Activated T-cell treated with anti-CD3 and anti-CD28 coated beads for 48 hours (primary cell): ENCODE data around the gene HOXB9.

ENCODE experiments used
- DNase-seq: peaks from one replicate; pipeline ENCODE4 v3.0.0-alpha.2; 2020; ENCODE audit warnings: low read depth

Gene HOXB9

DNA sequence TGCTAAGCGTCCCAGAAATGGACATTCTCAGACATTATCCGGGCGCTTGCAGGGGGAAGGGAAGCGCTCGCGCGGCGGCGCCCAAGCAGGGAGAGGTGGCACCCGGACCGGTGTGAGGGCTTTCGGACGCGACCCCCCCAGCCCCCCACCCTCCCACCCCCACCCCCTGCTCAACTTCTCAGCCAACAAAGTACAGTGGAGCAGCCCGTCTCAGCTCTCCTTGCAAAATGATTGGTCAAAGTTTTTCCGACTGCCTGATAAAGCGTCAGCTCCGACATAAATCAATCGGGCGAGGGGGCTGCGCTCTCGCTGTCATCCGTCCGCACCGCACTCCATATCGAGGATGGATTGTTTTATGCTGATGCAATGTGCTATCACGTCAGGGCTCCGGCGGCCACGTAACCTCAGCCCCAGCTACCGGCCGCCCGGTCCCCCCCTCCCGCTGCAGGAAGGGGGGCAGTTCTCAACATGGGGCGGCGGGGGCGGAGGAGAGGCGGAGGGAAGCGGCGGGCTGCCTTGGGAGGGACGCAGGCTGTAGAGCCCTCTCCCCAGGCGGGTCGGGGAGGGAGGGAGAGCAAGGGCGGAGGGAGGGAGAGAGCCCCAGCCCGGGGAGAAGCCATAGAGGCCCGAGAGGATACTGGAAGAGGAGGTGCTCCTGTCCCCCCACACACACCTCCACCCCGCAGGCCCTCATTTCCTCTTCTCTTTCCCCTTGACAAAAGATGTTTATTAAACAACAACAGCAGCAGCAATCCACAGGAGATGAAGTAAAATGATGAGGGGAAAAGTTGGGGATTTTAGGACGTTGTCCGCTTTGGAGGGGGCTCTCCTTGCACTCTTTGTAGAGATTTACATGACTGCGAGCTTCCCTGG is at the start of gene HOXB9:
TSS of gene HOXB9 (minus strand) at position 114 of the 873 bp plus-strand sequence. CDS start at position 25, 89 bp downstream.
- DNase-seq: no peak

DNA sequence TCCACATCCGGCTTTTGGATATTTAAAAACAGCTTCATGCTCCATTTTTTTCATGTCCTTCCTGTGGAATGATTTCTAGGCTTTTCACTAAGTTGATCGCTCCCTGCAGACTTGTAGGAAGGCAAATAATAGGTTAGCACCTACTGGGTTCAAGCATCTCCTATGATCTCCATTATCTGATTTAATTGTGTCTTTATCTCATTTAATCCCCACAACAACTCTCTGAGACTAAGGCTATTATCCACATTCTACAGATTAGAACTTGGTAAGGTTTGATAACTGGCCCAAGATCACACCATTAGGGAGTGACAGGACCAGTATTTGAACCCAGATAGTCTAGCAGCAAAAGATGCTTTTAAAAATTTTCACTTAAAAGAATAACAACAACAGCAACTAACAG is 46.2 kb upstream of the HOXB9 start:
- no peak for DNase-seq

DNA sequence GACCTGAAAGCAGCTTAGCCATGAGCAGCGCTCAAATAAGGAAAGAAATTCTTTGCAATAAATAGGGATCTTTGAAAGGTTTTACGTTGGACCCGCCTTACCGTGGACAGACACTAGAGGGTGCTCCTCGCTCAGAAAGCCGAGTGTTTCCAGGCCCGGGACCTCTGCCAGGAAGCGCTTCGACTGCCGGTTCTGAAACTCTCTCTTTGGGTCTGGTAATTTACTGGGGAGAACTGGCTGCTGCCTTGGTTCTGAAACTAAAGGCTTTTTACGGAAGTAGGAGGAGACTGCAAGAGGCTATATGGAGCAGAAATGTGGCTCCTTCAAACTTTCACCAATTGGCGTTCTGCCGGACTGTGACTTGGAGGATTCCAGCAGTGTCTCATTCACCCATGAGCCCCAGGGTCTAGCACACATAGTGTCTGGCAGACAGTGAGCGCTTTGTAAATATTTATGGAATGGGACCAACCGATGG is 45.6 kb upstream of the HOXB9 start:
- peak; percentile 57 for DNase-seq

DNA sequence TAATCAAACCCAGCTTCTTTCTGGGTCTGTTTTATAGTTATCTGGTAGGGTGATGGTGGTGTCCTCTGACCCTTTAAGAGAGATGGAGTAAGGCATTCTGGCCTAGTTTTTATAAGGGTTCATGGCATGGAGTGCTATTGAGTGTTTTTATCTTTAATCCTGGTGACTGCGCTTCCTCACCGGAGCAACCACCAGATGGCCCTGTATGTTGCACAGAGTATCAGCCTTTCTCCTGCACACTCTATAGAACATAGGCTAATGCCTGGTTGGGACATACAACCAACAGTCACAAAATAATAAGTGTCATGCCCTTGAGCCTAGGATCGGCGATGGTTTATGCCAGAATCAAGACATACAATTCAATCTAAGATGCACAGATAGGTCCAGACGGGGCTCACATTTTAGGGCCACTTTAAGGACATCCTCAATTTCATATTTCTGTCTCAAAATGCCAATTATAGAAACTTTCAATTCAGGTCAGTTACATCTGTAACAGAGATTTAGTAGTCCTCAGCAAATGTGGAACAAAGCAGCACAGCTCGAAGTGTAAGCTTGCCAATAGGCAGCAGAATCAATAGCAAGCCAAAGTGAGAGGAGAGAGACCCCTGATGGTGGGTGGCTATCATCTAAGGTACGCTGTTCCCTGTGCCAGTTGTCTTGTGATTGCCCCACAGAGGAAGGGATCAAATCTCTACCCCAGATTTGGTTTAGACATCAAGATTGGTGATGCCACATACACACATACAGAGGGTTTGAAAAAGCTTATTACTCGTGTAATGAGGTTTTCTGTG is 37.2 kb upstream of the HOXB9 start:
- no peak for DNase-seq

DNA sequence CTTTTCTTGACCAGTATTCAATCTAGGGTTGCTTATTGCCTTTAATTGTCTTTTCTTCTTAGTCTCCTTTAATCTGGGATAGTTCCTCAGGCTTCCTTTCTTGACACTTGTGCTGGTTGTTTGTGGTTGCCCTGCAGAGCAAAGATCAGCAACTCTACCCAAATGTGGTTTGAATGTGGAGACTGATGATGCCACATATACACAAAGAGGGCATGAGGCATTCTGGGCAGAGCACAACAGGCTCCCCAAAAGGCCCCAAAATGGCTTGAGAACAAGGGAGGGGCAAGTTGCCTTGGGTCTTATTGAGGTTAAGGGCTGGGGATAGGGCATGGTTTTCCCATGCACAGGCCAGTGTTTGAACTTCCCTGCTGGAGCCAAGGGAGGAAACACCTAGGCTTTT is 29.8 kb upstream of the HOXB9 start:
- DNase-seq: no peak

DNA sequence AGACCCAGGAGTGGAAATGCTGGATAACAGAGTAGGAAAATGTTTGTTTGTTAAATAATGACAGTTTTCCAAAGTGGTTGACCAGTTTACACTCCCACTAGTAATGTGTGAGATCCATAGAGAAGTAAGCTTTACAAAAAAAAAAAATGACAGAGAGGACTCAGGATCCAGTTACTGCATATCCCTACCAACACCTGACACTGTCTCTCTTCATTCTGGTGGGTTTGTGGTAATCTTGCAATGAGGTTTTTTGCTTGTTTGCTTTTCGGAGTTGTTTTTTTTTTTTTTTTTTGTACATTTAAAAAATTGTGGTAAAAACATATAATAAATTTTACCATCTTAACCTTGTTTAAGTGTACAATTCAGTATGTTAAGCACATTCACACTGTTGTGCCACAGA is 23.6 kb upstream of the HOXB9 start:
- no peak for DNase-seq

DNA sequence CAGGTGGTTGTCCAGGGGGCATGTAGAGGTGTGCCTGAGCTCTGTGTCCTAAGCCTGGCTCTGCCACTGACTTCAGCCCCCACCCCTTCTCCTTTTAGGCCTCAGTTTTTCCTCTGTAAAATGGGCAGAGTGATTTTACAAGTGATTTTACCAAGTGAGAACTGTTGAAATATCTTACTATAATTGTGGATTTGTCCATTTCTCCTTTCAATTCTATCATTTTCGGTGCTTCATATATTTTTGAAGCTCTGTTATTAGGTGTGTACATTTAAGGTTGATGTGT is 21.7 kb upstream of the HOXB9 start:
- no peak for DNase-seq

DNA sequence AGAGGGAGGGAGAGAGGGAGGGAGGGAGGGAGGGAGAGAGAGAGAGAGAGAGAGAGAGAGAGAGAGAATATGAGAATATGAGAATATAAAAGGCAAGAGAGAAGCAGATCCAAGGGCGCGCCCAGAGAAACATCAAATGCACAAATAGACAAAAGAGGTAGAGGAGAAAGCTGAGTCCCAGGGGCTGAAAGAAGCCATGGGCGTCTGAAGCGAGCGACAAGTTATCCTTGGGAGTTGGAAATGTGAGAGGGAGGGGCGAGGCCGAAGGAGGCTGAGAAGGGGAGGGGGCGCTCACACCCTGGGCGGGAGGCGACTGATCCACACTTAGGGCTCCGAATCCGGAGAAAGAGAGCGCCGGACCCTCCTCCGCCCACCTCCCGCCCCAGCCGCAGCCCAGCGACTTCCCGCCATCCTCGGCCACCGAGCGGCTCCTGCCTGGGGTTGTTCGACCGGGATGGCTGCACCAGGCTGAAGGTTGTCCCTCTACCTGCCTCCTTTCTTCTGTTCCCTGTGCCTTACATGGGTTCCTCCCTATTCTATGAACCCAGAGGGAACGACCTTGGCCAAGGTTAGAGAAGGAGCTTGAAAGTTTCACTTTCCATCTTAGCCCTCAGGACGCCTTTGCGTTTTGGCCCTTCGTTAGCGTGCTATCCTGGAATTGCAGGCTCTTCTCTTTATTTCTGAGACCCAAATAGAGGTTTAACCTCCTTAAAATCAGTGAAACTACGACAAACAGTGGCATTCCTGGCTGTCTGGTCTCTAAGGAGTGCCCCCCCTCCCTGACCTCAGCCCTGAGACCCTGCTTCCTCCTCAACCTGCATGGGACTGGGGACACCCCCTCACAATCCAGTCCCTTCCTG is 21.2 kb upstream of the HOXB9 start:
- no peak for DNase-seq

DNA sequence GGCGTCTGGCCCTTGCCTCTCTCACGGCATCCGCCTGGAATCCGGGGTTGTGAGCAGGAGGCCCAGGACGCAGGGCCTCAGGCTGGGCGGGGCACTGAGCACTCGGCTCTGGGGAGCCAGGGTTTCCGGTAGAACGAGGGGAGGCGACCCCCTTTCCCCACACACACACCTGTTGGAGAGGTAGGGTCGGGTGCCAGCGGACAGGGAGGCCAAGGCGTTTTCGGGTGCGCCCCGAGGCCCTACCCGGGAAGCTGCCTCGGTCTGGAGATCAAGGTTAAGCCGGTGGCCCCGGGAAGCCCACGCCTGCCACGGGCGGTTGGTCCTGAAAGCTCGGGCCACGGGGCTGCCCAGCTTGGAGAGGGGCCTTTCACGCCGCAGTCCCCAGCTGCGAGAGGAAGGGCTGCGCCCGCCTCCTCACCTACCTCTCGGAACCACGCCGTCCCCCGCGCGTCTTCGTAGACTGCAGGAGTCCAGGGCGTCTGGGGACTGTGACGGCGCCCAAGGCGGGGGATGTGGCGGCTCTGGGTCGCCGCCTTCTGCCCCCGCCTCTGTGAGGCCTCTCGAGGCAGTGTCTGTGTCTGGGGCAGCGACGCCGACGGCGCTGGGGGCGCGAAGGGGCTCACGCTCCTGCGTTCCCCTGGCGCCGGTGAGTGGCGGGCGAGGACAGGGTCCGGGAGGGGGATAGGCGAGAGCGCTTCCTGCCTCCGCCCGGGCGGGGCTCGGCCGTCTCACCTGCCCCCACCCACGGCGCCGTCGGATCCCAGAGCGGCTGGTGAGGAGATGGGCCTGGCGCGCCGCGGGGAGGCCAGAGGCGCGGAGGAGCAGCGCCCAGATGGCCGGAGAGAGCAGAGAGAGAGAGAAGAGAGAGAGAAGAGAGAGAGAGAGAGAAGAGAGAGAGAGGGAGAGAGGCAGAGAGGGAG is 20.3 kb upstream of the HOXB9 start:
- no peak for DNase-seq

DNA sequence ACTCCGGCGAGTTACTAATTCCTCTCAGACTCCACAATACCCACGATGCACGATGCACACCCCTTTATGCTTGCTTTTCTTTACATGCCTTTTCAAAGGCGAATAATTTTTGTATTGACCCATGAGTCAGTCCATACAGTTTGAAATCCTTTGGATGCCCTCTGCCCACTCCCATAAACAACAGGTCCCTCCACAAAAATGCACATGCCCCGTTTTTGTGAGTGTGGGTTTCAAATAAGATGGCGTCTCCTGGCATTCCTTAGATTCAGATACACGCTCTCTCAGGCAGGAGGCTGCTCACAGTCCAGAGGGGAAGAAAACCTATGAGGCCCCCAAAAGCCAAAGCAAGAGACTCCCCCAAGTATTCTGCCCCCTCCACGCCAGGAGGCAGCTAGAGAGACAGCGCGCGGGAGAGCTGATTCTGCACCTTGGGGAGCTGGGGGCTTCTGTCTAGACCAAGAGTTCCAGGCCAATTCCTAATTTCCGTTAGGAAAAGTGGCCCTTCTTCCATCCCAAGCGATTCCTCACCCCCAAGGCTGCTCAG is 19.6 kb upstream of the HOXB9 start:
- DNase-seq: no peak

DNA sequence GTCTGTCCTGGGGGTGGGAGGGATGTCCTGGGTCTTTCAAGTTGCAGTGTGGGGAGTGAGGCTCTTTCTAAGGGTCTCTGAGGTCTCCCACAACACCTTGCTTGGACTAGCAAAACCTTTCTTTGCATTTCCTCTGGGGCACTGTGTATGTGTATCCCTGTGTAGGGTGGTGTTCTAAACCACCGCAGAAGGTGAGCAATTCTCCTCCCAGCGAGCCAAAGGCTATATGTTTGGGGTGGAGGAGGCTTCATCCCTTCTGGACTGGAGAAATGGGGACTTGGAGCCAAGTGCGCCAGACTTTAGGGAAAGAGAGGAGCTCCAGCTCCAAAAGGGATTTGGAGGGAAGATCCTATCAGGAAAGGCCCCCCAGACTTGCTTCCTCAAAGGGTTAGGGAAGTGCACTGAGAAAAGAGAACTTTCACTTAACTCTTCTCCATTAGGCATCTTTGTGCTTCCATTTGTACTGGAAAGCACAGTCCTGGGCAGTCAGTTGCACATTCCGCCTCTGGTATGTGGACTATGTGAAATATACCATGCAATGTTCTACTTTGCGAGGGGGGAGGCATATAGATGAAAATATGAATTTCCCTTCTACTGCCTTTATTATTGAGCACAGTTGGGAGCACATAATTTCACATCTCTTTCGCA is 18.9 kb upstream of the HOXB9 start:
- no peak for DNase-seq

DNA sequence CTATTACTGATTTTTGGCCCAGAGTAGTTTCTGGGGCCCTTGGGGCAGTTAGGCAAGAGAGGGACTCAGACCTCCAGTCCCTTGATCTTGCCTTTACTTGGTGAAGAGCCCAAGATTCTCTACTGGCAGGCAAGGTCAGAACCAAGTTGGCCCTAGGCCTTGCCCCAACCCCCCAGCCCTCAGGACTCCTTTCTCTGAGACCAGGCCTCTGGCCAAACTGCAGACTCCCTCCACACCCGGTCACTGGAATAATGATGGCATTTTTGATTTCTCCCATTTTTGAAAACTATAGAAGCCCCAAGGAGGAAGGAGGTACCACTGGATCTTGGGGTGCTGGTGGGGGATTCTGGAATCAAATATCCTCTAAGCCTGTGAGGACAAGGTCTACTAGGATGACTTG is 18.0 kb upstream of the HOXB9 start:
- no peak for DNase-seq

DNA sequence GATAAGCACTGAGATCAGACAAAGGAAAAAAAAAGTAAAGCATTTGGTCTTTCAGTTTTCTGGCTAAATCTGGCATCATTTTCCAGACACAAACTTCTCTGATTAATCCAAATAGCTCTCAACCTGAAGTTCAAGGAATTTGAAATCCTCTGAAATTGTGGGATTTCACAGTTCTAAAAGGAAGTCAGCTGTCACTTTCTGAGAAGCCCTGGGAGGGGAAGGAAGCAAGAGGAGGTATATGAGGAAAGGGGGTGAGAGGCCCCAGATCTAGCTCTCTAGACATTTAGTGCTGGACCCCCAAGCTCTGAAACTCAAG is 17.5 kb upstream of the HOXB9 start:
- DNase-seq: no peak

DNA sequence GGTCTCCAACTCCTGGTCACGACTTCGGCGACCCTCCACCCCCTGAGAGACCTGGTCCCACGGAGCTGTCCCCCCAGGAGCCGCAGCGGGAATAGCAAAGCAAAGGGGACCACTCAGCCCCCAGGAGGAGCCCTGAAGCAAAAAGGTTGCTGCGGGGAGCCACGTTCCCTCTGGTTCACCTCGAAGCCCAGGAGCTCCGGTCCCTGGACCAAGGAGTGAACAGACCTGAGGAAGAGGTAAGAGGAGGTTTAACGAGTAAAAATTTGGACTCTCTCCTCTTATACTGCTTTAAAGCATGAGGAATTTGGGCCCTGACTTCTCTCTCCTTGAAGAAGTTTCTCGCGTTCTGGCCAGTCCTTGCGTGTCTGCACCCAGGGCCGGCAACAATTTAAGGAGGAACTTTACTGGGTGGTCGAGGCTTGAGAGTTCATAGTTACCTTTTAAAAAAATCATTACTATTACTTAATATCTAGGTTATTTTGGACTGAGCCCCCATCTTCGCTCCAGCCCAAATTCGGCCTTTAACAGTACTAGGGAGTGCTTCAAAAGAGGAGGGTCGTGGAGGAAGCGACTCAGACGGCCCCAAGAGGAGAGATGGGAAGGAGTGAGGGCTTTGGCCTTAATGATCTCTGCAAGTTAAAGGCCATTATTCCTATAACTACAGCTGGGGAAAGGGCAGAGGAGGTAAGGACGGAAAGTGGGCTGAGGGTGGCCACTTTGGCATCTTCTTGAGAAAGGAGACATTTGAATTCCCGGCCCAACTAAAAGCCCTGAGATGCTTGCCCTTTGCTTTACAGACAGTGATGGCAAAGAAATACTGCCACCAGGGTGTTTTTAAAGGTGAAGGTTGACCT is 16.9 kb upstream of the HOXB9 start:
- DNase-seq: no peak

DNA sequence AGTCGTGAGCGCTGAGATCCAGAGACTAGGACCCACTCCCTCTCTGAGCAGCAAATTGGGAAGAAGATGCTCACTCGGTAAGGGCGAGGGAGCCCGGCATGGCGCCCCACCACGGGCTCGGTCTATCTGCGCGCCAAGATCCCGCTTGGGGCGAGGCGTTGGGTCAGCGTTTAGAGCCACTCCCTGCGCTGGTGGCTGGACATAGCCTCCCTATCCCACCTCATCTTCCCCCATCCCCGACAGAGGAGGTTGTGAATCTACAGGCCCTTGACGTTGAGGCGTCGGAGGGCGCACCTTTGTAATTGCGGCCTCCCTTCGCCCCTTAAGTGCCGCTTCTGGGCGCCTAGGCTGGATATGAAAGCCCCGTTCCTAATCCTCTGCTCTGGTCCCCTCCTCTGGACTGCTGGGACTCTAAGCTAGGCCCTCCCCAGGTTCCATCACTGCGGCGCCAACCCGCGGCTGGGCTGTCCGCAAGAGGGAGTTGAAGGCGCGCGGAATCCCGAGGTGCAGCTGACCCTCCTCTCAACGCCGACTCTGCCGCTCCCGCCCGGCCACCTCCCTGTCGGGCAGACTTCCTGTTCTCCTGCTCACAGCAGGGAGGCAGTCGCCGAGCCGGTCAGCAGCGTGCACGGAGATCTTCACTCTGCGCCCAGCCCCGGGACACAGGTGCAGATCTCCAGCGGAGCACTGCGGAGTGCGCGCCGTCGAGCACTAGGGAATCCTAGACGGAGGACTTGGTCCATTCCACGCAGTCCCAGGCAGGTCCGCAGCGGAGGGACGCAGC is 16.1 kb upstream of the HOXB9 start:
- no peak for DNase-seq

DNA sequence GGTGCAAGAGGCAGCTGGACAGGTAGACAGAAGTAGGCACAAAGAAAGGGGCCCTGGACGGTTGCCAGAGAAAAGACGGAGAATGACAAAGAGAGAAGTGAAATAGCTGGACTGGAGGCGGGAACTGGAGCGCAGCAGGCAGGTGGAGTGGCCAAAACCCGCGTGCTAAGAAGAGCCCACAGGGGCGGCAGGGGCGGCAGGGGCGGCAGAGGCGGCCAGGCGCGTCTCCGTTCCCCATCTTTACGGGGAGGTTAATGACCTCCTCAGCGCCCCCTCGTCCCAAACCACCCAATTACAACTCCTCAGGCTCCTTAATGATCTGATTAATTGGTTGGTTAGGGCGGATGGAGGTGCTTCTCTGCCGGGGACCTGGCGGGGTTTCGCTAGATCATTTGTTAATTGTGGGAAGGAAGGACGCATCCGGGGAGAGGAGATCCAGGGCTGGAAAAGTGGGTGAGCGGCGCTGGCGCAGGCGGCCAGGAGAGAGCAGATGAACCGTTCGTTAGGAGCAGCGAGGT is 15.4 kb upstream of the HOXB9 start:
- no peak for DNase-seq

DNA sequence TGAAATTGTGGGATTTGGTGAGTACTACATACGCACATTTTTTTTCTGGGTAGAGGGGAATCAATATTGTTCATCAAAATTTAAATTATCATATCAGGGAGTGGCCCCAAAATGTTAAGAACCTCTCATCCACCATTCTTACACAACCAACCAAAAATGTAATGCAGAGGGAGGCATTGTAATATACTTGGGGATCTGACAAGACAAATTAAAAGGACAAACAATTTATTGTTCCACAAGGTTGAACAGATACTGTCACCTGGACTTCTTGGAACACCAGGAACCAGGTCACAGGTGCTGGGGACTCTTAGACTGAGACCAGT is 14.7 kb upstream of the HOXB9 start:
- no peak for DNase-seq

DNA sequence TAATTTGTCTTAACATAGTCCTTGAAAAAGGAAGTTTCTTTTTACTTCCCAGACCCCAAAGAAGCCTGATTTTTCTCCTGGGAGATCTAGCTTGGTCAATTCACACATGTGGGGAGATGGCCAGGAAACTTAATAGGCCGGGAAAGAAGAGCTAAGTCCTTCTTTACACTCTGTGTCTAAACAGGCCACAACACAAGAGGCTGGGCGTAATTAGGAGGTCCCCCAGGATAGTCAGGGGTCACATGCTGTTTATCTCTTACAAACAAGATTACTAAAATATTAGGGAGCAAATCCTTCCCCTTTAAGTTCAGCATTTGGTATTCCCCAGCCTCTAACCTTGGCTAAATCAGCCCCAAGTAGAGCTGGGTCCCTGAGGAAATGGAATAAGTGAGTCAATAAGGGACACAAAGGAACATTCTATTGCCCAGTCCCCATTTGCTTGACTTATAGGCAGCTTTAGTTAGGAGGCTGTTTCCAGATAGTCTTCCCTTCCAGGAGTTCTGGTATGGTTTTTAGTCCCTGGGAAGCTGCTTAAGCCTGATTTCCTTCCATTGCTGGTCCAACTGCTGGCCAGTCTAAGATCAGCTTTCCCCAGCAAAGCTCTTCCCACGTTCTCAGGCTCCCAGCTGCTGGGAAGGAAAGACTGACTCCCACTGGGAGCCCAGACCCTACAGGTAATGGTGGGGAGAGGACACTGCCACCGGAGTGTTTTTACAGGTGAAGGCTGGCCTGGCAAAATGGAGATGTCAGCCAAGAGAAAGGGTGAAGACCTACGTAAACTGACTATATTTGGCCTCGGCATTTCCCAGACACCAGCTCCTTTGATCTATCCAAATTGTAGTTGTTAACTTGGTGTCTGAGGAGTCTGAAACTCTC is 14.1 kb upstream of the HOXB9 start:
- DNase-seq: no peak
